Ishikawa (cell line): ENCODE measurements around the gene ZMIZ1.

Experiments used
- CEBPB ChIP-seq: IDR thresholded peaks from 2 replicates; pipeline ENCODE4 v1.6.1; 2012
- CREB1 ChIP-seq: IDR thresholded peaks from 2 replicates; pipeline ENCODE4 v1.6.1; 2012; ENCODE audit warnings: low read depth
- EGR1 ChIP-seq: IDR thresholded peaks from 2 replicates; pipeline ENCODE4 v1.6.1; 2012
- EP300 ChIP-seq: IDR thresholded peaks from 2 replicates; pipeline ENCODE4 v1.6.1; 2012; ENCODE audit warnings: borderline replicate concordance
- FOXM1 ChIP-seq: IDR thresholded peaks from 2 replicates; pipeline ENCODE4 v1.6.1; 2012; ENCODE audit warnings: low read depth, borderline replicate concordance
- RAD21 ChIP-seq: IDR thresholded peaks from 2 replicates; pipeline ENCODE4 v1.6.1; 2012; ENCODE audit warnings: low read depth
- TAF1 ChIP-seq: IDR thresholded peaks from 2 replicates; pipeline ENCODE4 v1.6.1; 2012; ENCODE audit warnings: low read depth, mild to moderate bottlenecking
- TCF12 ChIP-seq: IDR thresholded peaks from 2 replicates; pipeline ENCODE4 v1.6.1; 2012; ENCODE audit warnings: low read depth
- TEAD4 ChIP-seq: IDR thresholded peaks from 2 replicates; pipeline ENCODE4 v1.6.1; 2012
- YY1 ChIP-seq: IDR thresholded peaks from 2 replicates; pipeline ENCODE4 v1.6.1; 2012; ENCODE audit warnings: low read depth
- ZBTB7A ChIP-seq: IDR thresholded peaks from 2 replicates; pipeline ENCODE4 v1.6.1; 2012; ENCODE audit warnings: low read depth
- TF ChIP-seq, protein P1 (sequence below): IDR thresholded peaks from 2 replicates; pipeline ENCODE4 v1.6.1; 2012
- TF ChIP-seq, protein P2 (sequence below): IDR thresholded peaks from 2 replicates; pipeline ENCODE4 v1.6.1; 2012
- TF ChIP-seq, protein P3 (sequence below): IDR thresholded peaks from 2 replicates; pipeline ENCODE4 v1.6.1; 2012; ENCODE audit warnings: low read depth, mild to moderate bottlenecking

DNA sequence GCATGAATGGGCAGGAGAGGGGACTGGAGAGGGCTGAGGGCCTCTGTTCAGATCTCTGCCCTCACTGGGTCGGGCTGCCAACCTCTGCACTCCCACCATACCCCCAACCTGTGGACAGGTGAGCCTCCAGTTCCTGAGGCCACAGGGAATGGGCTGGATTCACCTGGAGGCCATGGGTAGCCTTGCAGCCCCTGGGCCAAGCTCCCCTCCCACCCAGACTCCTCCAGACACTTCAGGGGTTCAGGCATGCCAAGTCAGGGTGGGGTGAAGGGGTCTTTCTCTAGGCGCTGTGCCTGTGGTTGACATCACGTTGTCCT is 80.5 kb downstream of the ZMIZ1 start:
- TF ChIP-seq ZBTB7A, result no peak
- TF ChIP-seq RAD21, result no peak
- TF ChIP-seq TAF1, result no peak
- TF ChIP-seq TCF12, result no peak
- no peak for TF ChIP-seq YY1
- TF ChIP-seq, protein P1, sequence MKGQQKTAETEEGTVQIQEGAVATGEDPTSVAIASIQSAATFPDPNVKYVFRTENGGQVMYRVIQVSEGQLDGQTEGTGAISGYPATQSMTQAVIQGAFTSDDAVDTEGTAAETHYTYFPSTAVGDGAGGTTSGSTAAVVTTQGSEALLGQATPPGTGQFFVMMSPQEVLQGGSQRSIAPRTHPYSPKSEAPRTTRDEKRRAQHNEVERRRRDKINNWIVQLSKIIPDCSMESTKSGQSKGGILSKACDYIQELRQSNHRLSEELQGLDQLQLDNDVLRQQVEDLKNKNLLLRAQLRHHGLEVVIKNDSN, result no peak
- no peak for TF ChIP-seq CREB1
- TF ChIP-seq, protein P2, sequence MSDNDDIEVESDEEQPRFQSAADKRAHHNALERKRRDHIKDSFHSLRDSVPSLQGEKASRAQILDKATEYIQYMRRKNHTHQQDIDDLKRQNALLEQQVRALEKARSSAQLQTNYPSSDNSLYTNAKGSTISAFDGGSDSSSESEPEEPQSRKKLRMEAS, result no peak
- TF ChIP-seq, protein P3, sequence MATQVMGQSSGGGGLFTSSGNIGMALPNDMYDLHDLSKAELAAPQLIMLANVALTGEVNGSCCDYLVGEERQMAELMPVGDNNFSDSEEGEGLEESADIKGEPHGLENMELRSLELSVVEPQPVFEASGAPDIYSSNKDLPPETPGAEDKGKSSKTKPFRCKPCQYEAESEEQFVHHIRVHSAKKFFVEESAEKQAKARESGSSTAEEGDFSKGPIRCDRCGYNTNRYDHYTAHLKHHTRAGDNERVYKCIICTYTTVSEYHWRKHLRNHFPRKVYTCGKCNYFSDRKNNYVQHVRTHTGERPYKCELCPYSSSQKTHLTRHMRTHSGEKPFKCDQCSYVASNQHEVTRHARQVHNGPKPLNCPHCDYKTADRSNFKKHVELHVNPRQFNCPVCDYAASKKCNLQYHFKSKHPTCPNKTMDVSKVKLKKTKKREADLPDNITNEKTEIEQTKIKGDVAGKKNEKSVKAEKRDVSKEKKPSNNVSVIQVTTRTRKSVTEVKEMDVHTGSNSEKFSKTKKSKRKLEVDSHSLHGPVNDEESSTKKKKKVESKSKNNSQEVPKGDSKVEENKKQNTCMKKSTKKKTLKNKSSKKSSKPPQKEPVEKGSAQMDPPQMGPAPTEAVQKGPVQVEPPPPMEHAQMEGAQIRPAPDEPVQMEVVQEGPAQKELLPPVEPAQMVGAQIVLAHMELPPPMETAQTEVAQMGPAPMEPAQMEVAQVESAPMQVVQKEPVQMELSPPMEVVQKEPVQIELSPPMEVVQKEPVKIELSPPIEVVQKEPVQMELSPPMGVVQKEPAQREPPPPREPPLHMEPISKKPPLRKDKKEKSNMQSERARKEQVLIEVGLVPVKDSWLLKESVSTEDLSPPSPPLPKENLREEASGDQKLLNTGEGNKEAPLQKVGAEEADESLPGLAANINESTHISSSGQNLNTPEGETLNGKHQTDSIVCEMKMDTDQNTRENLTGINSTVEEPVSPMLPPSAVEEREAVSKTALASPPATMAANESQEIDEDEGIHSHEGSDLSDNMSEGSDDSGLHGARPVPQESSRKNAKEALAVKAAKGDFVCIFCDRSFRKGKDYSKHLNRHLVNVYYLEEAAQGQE, result no peak
- TF ChIP-seq EP300, result no peak
- TF ChIP-seq FOXM1, result no peak
- TF ChIP-seq CEBPB, result no peak
- no peak for TF ChIP-seq TEAD4
- no peak for TF ChIP-seq EGR1
